NCI-H1436 (cell line): ENCODE data around the gene SLAMF7.
"Not testable (repeated sequence)": the region's sequence is repeated elsewhere in the genome, so short reads cannot be mapped to it uniquely, and the experiment has no call there.

Experiments used
- DNase-seq: peaks from one replicate; lab custom pipeline; 2025; lab: John Stamatoyannopoulos, UW

SLAMF7 gene, protein sequence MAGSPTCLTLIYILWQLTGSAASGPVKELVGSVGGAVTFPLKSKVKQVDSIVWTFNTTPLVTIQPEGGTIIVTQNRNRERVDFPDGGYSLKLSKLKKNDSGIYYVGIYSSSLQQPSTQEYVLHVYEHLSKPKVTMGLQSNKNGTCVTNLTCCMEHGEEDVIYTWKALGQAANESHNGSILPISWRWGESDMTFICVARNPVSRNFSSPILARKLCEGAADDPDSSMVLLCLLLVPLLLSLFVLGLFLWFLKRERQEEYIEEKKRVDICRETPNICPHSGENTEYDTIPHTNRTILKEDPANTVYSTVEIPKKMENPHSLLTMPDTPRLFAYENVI

DNA sequence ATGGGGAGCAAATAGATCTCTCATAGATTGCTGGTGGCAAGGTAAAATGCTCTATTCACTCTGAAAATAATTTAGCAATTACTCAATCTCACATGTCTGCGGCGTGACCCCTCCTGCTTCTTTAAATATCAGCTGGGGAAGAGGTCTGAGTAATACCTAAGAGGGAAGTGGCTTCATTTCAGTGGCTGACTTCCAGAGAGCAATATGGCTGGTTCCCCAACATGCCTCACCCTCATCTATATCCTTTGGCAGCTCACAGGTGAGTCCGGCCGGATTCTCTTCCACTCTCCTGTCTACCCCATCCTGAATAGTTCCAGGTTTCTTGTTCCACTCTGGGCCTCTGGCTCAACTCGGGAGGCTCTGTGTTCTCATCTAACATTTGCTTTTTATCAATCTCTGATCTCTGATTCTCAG lies at the start of gene SLAMF7:
Gene SLAMF7 (plus strand): TSS at position 150 of the 414 bp plus-strand sequence. CDS start 55 bp downstream, at position 205.
- DNase-seq = no peak

DNA sequence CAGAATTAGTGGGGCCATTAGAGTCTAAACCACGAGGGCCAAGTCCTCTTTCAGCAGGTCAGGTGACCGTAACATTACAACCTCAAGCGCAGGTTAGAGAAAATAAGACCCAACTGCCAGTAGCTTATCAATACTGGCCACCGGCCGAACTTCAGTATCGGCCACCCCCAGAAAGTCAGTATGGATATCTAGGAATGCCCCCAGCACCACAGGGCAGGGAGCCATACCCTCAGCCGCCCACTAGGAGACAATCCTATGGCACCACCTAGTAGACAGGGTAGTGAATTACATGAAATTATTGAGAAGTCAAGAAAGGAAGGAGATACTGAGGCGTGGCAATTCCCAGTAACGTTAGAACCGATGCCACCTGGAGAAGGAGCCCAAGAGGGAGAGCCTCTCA lies 46.7 kb upstream of the SLAMF7 start:
- DNase-seq = not testable (repeated sequence)

DNA sequence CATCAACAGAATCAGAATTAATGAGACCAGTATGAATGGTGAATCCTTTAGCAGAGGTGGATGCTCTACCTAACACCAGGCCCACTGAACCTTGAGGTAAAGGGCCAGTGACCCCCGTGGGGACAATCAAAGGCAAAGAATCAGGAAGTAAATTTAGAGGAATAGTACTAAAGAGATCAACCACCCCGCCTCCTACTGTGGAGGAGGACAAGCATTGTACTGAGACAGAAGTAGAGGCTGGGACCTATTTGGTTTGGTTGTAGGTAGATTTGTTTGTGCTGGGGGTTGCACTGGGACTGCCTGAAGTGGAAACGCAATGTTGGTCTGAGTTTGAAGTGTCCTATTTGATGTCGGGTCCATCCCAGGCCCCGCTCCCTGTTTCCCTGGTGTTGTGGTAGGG lies 36.9 kb upstream of the SLAMF7 start:
- no peak for DNase-seq

- no peak for DNase-seq
Observed at GRCh38 chr1:160704250-160704649, 34.8 kb upstream of the SLAMF7 start.

DNA sequence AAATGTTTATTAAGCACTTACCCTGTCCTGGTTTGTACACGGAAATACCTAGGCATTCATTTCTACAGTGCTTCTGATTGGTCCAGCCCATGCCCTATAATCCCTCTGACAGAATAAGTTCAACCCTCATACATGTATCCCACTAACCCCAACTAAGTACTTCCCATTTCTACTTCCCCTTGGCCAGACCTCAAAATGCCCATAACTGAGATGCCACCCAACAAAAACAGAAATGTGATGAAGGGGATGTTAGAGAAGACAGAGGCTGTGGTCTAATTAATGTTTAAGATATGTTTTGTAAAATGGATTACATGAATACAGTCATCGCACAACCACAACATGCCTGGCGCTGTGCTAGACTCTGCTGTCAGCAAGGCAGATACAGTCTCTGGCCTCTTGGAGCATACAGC lies 33.8 kb upstream of the SLAMF7 start:
- not testable (repeated sequence) for DNase-seq

- DNase-seq = no peak
Observed at GRCh38 chr1:160705742-160706141, 33.3 kb upstream of the SLAMF7 start.

DNA sequence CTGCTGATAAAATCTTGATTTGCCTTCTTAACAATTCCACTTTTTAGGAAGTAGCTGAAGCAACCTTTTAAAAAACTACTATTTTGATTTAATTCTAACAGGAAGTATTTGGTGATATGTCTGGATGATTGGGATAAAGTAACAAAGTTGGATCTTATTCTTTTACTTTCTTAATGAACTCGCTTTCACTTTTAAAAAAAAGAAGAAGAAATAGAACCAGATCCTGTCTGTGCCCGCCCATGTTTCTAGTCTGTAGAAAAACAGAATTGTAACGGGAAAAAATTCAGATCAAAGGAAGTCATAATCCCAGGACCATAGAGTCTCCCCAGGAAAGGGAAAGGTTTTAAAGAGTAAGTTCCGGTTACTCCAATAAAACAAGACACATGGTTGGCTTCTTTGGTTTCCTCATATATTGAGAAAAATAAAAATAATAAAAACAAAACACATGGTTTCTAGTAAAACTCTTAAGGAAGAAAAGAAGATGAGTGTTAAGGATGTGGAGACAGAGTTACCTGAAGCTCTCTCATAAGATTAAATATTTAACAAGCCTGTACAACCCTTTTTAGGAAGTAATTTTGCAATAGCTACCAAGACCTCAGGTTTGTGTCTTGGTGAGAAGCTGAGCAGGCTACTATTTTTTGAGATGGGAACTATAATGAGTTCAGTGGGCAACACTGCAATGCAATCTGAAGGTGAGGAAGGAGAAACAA lies 32.4 kb upstream of the SLAMF7 start:
- DNase-seq = no peak

DNA sequence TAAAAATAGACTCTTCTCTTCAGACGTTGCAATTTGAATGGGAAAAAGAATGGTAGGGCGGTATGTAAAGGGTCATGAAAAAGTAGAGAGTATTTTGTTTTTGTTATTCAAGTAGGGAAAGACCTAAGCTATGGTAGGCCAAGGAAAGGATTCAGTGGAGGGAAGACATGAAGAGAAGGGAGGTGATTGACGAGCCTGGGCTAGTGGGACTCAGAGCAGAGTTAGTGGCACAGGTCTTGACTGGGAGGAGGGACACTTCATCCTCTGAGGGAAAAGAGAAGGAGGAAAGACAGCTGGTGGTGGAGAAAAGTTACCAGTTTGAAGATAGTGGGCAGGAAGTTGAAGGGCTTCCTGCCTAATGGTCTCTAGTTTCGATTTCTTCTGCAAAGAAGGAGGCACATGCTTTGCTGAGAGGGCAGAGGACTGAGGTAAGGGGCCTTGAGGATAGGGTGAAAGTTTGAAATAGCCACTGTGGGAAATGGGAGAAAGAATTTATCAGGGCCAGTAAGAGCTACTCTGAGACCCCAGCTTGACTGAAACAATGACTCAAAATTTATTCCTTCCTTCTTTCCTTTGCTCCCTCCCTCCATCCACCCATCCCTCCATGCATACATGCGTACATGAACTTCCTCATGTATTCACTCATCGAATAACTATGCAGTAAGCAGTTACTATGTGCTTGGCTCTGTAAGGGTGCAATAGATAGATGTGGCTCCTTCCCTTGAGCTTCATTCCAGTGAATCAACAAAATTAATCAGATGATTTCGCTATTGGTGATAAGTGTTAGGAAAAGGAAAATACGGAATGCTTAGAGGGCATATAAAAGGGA lies 31.6 kb upstream of the SLAMF7 start:
- no peak for DNase-seq

- DNase-seq = no peak
Observed at GRCh38 chr1:160708118-160708517, 30.9 kb upstream of the SLAMF7 start.

GRCh38 chr1:160708801-160709200 lies 30.2 kb upstream of the SLAMF7 start:
- DNase-seq = no peak

DNA sequence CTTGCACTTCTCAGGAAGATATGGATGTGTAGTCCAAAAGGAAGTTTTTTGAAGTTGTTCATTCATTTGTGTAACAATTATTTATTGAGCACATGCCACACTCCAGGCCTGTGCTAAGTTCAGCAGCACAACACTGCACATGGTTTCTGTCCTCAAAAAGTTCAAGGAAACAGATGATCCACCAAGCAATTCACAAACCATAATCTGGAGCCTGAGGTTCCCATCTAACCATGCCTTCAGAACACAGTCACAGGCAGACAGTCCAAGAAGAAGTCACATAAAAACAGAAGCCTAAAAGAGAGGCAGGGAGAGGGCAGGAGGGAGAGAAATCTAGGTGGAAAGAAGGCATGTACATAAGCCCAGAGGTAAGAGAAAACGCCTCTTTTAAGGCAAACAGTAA lies 29.3 kb upstream of the SLAMF7 start:
- DNase-seq = no peak

DNA sequence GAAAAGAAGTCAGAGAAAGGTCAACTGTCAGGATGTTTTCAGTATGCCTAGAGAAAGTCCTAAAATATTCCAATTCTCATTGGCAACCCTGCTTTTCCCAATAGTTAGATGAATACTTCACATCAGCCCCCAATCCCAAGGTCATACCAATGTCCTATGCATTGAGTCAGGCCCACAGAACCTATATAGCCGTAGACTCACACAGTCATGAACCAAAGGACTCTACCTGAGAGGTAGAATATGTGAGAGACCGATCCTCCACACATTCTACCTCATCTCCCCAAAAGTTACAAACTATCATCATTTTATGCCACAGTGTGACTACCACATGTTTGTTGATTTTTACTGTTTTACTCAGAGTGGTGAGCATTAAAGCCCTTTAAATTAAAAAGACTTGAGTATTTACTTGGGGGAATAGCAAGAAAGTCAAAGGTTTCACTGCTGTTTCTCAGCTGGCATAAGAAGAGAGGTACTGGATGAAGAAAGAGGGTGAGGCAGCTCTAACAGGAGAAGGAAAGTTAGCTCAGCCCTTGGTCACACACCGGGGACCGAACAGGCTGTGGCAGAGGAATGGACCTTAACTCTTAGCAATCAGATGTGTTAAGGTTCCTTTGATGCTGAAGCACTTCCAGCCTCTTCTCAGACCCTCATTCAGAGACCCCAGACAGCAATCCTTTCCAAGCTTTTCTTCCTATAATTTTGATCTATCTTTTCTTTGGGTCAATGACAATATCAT lies 28.4 kb upstream of the SLAMF7 start:
- DNase-seq = no peak

GRCh38 chr1:160711276-160711601 lies 27.8 kb upstream of the SLAMF7 start:
- DNase-seq = no peak

- no peak for DNase-seq
Observed at GRCh38 chr1:160711602-160712311, 27.3 kb upstream of the SLAMF7 start, which contains the start of gene CD48. Gene CD48 (minus strand): TSS chr1:160711822. CDS start chr1:160711763, 59 bp downstream.

DNA sequence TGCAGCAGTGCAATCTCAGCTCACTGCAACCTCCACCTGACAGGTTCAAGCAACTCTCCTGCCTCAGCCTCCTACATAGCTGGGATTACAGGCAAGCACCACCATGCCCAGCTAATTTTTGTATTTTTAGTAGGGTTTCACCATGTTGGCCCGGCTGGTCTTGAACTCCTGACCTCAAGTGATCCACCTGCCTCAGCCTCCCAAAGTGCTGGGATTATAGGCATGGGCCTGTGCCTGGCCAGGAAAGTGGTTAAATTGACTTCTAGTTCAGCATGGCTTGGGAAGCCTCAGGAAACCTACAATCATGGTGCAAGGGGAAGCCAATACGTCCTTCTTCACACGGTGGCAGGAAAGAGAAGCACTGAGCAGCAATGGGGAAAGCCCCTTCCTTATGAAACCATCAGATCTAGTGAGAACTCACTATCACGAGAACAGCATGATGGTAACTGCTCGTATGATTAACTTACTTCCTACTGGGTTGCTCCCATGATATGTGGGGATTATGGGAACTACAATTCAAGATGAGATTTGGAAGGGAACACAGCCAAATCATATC lies 26.4 kb upstream of the SLAMF7 start:
- DNase-seq = not testable (repeated sequence)

DNA sequence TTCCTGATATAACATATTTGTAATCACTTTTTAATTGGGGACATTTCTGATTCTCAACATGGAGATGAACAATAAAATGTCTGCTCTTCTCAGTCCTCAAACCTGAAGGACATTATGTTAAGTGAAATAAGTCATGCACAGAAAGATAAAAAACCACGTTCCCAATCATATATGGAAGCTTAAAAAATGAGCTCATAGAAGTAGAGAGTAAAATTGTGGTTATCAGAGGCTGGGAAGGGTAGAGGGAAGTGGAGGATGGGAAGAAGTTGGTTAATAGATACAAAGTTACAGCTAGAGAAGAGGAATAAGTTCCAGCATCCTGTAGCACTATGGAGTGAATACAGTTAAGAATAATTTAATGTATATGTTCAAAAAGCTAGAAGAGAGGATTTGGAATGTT lies 25.9 kb upstream of the SLAMF7 start:
- no peak for DNase-seq

DNA sequence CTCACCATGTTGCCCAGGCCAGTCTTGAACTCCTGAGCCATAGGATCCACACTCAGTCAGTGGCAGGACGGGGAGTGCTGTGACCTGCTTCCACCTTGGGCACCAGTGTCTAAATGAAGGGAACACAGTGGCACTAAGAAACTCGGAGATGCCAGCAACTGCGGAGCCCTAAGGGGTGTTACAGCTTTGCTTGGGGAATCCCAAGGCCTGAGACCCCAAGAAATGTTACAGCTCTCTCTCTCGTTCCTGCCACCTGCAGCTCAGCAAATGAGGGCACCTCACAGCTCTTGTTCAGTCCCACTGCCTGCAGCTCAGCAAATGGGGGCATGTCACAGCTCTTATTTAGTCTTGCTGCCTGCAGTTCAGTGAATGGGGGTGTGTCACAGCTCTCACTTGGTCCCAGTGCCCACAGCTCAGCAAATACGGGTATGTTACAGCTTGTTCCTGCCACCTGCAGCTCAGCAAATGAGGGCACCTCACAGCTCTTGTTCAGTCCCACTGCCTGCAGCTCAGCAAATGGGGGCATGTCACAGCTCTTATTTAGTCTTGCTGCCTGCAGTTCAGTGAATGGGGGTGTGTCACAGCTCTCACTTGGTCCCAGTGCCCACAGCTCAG lies 24.9 kb upstream of the SLAMF7 start:
- DNase-seq = not testable (repeated sequence)

- DNase-seq = no peak
Observed at GRCh38 chr1:160716013-160716412, 23.0 kb upstream of the SLAMF7 start.

GRCh38 chr1:160717306-160717705 lies 21.7 kb upstream of the SLAMF7 start:
- no peak for DNase-seq

DNA sequence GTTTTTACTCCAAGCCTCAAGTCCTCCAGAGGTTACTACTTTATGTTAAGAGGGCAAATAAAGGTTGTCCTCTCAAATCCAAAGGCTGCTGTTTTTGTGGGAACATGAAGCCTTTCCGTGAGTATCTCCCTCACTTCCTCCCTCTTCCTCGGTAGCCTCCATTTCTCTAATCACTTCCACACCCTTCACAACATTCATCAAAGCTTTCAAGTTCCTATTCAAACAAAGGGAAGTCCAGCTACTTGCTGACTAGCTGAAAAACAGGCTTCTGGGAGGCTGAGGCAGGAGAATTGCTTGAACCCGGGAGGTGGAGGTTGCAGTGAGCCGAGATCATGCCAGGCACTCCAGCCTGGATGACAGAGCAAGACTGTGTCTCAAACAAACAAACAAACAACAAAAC lies 20.8 kb upstream of the SLAMF7 start:
- DNase-seq = no peak
